Uterus (tissue), 2 donors: Measurements from ENCODE around the gene LAMP5.

ENCODE experiments used
- CTCF ChIP-seq, 4 experiments: fragments of 200-600 bp in 2 of 4; fragments of 450-650 bp in 2 of 4; sonication (generic) in 2 of 4; IDR thresholded peaks; one replicate each; pipeline ENCODE4 v1.5.1; 2016 to 2019; ENCODE audit warnings: antibody characterized with exemption in 4 of 4, mild to moderate bottlenecking in 2 of 4, moderate library complexity in 1 of 4
- POLR2A ChIP-seq, 2 donors: fragments of 450-650 bp; IDR thresholded peaks; one replicate each; pipeline ENCODE4 v1.6.1; 2016; ENCODE audit warnings: antibody characterized with exemption in 2 of 2, mild to moderate bottlenecking in 1 of 2, moderate library complexity in 1 of 2

DNA sequence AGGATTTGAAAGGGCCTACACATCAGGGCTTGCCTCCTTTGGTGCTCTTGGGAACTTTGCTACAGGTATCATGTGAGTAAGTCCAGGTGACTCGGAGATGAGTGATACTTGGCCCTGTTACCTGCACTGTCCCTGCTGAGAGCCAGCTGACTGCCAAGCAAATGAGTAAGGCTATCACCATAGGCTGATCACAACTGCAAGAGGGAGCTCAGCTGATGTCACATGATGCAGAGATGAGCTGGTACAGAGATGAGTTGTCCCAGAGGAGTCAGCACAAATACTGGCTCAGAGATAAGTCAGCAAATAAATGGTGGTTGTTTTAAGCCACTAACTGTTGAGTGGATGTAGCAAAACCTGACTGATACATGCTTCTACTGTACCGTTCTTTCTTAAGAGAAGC is 41.4 kb downstream of the LAMP5 start:
- no peak for TF ChIP-seq CTCF (IDR thresholded peaks at IDR 0.05)
- TF ChIP-seq POLR2A (IDR thresholded peaks at IDR 0.05), result no peak
